K562 (cell line): Measurements from ENCODE around the gene TTN. TPM values are rescaled to one million over a fixed set of nuclear protein-coding genes. Genes with fewer than 3 reads are reported as not detected.

ENCODE experiments used
- ATF7 ChIP-seq: fragments of 450-650 bp; IDR thresholded peaks from 2 replicates; pipeline ENCODE4 v1.7.1; 2014; ENCODE audit warnings: mild to moderate bottlenecking, moderate library complexity
- CEBPG ChIP-seq, 3 experiments: fragments of 200-800 bp in 1 of 3; sonication (Bioruptor generic) in 1 of 3; sonication (generic) in 1 of 3; formaldehyde crosslinking in 1 of 3; IDR thresholded peaks in 2 of 3; conservative IDR thresholded peaks in 1 of 3; 2 replicates each; pipeline versions ENCODE4 v1.6.1 to v1.8.0; 2016 to 2022; ENCODE audit warnings: missing compliant biosample characterization in 2 of 3, missing genetic modification characterization in 2 of 3, mild to moderate bottlenecking in 1 of 3, missing genetic modification reagents in 1 of 3
- DPF2 ChIP-seq: fragments of 450-650 bp; IDR thresholded peaks from 2 replicates; pipeline ENCODE4 v1.6.1; 2016
- EGR1 ChIP-seq: fragments of 450-650 bp; conservative IDR thresholded peaks from 2 replicates; pipeline ENCODE4 v1.6.1; 2017; ENCODE audit warnings: mild to moderate bottlenecking
- ILF3 ChIP-seq: fragments of 450-650 bp; IDR thresholded peaks from 2 replicates; pipeline ENCODE4 v1.6.1; 2018; ENCODE audit warnings: antibody characterized with exemption, mild to moderate bottlenecking, moderate library complexity, borderline replicate concordance
- JUND ChIP-seq, 2 experiments: IDR thresholded peaks; 2 replicates in 1 of 2; 3 replicates in 1 of 2; pipeline ENCODE4 v1.6.1; 2011; ENCODE audit warnings: borderline replicate concordance in 2 of 2, low read depth in 2 of 2, low read length in 2 of 2, improper control_type of control experiment in 1 of 2, missing biosample characterization in 1 of 2, missing genetic modification characterization in 1 of 2, missing genetic modification reagents in 1 of 2
- KDM2B ChIP-seq: fragments of 250-450 bp; sonication (Bioruptor Pico); IDR thresholded peaks from 2 replicates; pipeline ENCODE4 v1.8.0; 2021; ENCODE audit warnings: mild to moderate bottlenecking, moderate library complexity
- KDM5B ChIP-seq: fragments of 200-600 bp; sonication (generic); IDR thresholded peaks from 2 replicates; pipeline ENCODE4 v1.6.1; 2012; ENCODE audit warnings: low read depth, mild to moderate bottlenecking, moderate library complexity, low read length, control low read depth, inconsistent platforms; ENCODE audit not compliant: insufficient replicate concordance
- KLF6 ChIP-seq: fragments of 250-450 bp; sonication (Bioruptor Pico); IDR thresholded peaks from 2 replicates; pipeline ENCODE4 v1.4.0; 2020; ENCODE audit warnings: mild to moderate bottlenecking, moderate library complexity, borderline replicate concordance
- MAFG ChIP-seq: fragments of 450-650 bp; conservative IDR thresholded peaks from 2 replicates; pipeline ENCODE4 v1.6.1; 2016; ENCODE audit warnings: missing genetic modification characterization, missing compliant biosample characterization
- OTX1 ChIP-seq: fragments of 450-650 bp; formaldehyde crosslinking; IDR thresholded peaks from 2 replicates; pipeline ENCODE4 v1.4.0; 2022; ENCODE audit warnings: mild to moderate bottlenecking
- POLR2AphosphoS5 ChIP-seq: IDR thresholded peaks from 2 replicates; pipeline ENCODE4 v1.6.1; 2011; ENCODE audit warnings: mild to moderate bottlenecking, low read depth, low read length, moderate library complexity; ENCODE audit not compliant: control insufficient read depth, insufficient read depth
- SAP30 ChIP-seq: fragments of 200-600 bp; sonication (generic); IDR thresholded peaks from 2 replicates; pipeline ENCODE4 v1.6.1; 2012; ENCODE audit warnings: borderline replicate concordance, low read depth, mild to moderate bottlenecking, moderate library complexity, low read length, control low read depth, inconsistent platforms; ENCODE audit not compliant: insufficient read depth, poor library complexity, severe bottlenecking
- SMAD4 ChIP-seq: fragments of 250-450 bp; sonication (Bioruptor Pico); conservative IDR thresholded peaks from 2 replicates; pipeline ENCODE4 v1.8.0; 2021; ENCODE audit warnings: inconsistent platforms, mild to moderate bottlenecking, moderate library complexity
- SNRNP70 ChIP-seq: fragments of 200-400 bp; formaldehyde crosslinking; optimal IDR thresholded peaks from 2 replicates; pipeline ENCODE3; 2017; ENCODE audit warnings: low read depth, low read length
- ZNF165 ChIP-seq: fragments of 250-450 bp; sonication (Bioruptor Pico); IDR thresholded peaks from 2 replicates; pipeline ENCODE4 v1.4.0; 2020; ENCODE audit warnings: borderline replicate concordance
- ZNF263 ChIP-seq: sonication (generic); formaldehyde crosslinking; IDR thresholded peaks from 2 replicates; pipeline ENCODE4 v1.8.0; 2022; ENCODE audit warnings: mild to moderate bottlenecking, missing genetic modification reagents, borderline replicate concordance
- ZZZ3 ChIP-seq: fragments of 450-650 bp; IDR thresholded peaks from 2 replicates; pipeline ENCODE4 v1.6.1; 2016; ENCODE audit warnings: antibody characterized with exemption, mild to moderate bottlenecking, moderate library complexity
- polyA plus RNA-seq, 8 experiments: library from polyadenylated mRNA; depleted of rRNA in 4 of 8; stranded (reverse) in 5 of 8; unstranded in 3 of 8; fragments of >200 nt; fragmentation: Nextera tagmentation in 2 of 8; fragmentation: Illumina TruSeq in 1 of 8; extraction: Ambion mirVana in 2 of 8; extraction: Trizol in 1 of 8; gene quantifications; 2 replicates each; pipeline versions ENCODE4 v1.2.1 to v1.2.3, GENCODE V29; 2011 to 2014; ENCODE audit warnings: inconsistent platforms in 1 of 8, missing spikeins in 1 of 8
- total RNA-seq, 7 experiments: library from RNA; depleted of rRNA in 6 of 7; stranded (reverse); fragments of >200 nt in 6 of 7; fragmentation: Illumina TruSeq in 2 of 7; extraction: Trizol in 2 of 7; gene quantifications; 2 replicates each; pipeline versions ENCODE4 v1.2.1 to v1.2.3, GENCODE V29; 2011 to 2021; ENCODE audit warnings: low replicate concordance in 1 of 7
- TF ChIP-seq, protein P1 (sequence below): IDR thresholded peaks from 3 replicates; pipeline ENCODE4 v1.6.1; 2011; ENCODE audit warnings: borderline replicate concordance, mild to moderate bottlenecking; ENCODE audit not compliant: insufficient read length, insufficient read depth
- TF ChIP-seq, protein P2 (sequence below): fragments of 250-450 bp; sonication (Bioruptor Pico); IDR thresholded peaks from 2 replicates; pipeline ENCODE4 v1.5.0; 2022; ENCODE audit warnings: mild to moderate bottlenecking
- TF ChIP-seq, protein P3 (sequence below): sonication (generic); formaldehyde crosslinking; IDR thresholded peaks from 2 replicates; pipeline ENCODE4 v1.8.0; 2022; ENCODE audit warnings: mild to moderate bottlenecking, missing genetic modification reagents

Gene TTN
- total and polyA plus RNA-seq, 9 of the 15 experiments (the other 6 are each of a cell fraction or from before 2014, with no cell fraction given) = under 0.01 to 0.20 (median 0.04) TPM; not detected in 1

DNA sequence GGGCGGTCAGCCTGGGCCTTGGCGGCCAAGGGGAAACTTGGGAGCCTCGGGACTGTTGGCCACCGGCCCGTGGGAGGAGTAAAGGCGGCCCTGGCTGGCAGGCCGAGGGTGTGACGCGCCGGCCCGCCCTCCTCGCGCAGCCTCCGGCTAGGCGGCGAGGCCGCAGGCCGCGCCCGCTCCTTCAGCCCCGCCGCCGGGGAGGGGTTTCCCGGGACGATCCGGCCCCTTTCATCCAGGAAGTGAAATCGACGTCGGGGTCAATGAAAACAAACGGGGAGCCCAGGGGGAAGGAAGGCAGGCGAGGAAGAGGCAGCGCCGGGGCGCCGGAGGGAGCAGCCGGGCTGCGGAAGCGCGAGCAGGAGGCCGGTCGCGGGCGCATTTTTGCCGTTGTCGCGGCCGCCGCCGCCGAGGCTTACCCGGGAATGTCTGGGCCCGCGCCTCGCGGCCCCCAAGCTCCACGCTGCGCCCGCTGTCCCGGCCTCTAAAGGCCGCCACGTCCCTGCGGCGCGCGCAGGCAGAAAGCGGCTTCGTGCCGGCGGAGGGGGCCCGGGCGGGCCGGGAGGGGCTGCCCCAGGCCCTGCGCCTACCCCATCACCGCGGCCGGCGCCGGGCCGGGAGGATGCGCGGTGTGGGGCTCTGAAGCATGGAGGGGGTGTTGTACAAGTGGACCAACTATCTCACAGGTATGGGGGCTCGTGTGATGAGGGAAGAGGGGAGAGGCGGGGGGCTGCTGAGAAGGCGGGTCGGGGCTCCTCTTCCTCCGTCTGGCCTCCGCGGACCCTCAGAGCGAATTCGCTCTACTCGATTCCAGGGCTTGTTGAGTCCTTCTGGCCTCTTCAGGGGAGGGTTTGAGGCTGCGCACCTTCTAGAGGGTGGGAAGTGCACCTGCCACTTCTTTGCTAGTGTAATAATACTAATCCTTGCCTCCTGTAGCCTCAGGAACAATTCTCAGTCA lies 326.7 kb downstream of the TTN start, which contains the start of gene PLEKHA3 (continued):
- TF ChIP-seq OTX1 (CRISPR knock-in tag) = no peak
- peak; percentile 66 for TF ChIP-seq ATF7
- no peak for TF ChIP-seq DPF2
- no peak for TF ChIP-seq MAFG (tag)
- TF ChIP-seq, protein P1, sequence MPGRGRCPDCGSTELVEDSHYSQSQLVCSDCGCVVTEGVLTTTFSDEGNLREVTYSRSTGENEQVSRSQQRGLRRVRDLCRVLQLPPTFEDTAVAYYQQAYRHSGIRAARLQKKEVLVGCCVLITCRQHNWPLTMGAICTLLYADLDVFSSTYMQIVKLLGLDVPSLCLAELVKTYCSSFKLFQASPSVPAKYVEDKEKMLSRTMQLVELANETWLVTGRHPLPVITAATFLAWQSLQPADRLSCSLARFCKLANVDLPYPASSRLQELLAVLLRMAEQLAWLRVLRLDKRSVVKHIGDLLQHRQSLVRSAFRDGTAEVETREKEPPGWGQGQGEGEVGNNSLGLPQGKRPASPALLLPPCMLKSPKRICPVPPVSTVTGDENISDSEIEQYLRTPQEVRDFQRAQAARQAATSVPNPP = no peak
- TF ChIP-seq SNRNP70 = no peak
- TF ChIP-seq, protein P2, sequence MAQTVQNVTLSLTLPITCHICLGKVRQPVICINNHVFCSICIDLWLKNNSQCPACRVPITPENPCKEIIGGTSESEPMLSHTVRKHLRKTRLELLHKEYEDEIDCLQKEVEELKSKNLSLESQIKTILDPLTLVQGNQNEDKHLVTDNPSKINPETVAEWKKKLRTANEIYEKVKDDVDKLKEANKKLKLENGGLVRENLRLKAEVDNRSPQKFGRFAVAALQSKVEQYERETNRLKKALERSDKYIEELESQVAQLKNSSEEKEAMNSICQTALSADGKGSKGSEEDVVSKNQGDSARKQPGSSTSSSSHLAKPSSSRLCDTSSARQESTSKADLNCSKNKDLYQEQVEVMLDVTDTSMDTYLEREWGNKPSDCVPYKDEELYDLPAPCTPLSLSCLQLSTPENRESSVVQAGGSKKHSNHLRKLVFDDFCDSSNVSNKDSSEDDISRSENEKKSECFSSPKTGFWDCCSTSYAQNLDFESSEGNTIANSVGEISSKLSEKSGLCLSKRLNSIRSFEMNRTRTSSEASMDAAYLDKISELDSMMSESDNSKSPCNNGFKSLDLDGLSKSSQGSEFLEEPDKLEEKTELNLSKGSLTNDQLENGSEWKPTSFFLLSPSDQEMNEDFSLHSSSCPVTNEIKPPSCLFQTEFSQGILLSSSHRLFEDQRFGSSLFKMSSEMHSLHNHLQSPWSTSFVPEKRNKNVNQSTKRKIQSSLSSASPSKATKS = no peak
- TF ChIP-seq SMAD4 (CRISPR knock-in tag) = peak; percentile 90
- peak; percentile 80 for TF ChIP-seq KDM5B
- peak; percentile 75; the same call in 1 of the 2 replicates for TF ChIP-seq POLR2AphosphoS5
- peak; percentile 30; the same call in 1 of the 2 replicates for TF ChIP-seq JUND (IDR thresholded peaks at IDR 0.05; ENCODE audit: borderline replicate concordance, low read depth, low read length)
- no peak; the same call in 2 of the 3 replicates for TF ChIP-seq JUND (tag; IDR thresholded peaks at IDR 0.05; ENCODE audit: borderline replicate concordance, low read depth, low read length)
- TF ChIP-seq SAP30 = peak; percentile 67
- peak; percentile 72 for TF ChIP-seq EGR1
- TF ChIP-seq, protein P3, sequence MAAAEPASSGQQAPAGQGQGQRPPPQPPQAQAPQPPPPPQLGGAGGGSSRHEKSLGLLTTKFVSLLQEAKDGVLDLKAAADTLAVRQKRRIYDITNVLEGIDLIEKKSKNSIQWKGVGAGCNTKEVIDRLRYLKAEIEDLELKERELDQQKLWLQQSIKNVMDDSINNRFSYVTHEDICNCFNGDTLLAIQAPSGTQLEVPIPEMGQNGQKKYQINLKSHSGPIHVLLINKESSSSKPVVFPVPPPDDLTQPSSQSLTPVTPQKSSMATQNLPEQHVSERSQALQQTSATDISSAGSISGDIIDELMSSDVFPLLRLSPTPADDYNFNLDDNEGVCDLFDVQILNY (CRISPR knock-in tag) = 0 out of 2 replicates have a peak, but pooled peaks have one; percentile 62
- no peak for TF ChIP-seq KLF6 (CRISPR knock-in tag)
- TF ChIP-seq ZNF165 (CRISPR knock-in tag) = no peak
- TF ChIP-seq ZNF263 (CRISPR knock-in tag) = no peak
- TF ChIP-seq ILF3 = no peak; the same call in 1 of the 2 replicates
- no peak for TF ChIP-seq ZZZ3
- no peak for TF ChIP-seq CEBPG (CRISPR knock-in tag; IDR thresholded peaks at IDR 0.05)
- TF ChIP-seq CEBPG (tag; conservative IDR thresholded peaks at IDR 0.05 in 1 of 2, IDR thresholded peaks at IDR 0.05 in 1 of 2) = no peak
- 0 out of 2 replicates have a peak, but pooled peaks have one; percentile 4 for TF ChIP-seq KDM2B
